Myocyte (in vitro differentiated cells): ENCODE data around the gene ST6GALNAC1. TPM values are rescaled to one million over a fixed set of nuclear protein-coding genes. Genes with fewer than 3 reads are reported as not detected.

Source experiments
- DNase-seq: peaks from one replicate; pipeline ENCODE4 v3.0.0-alpha.2; 2012; ENCODE audit warnings: low read depth
- total RNA-seq: library from RNA; depleted of rRNA; stranded (reverse); fragments of >200 nt; gene quantifications from 2 replicates; pipeline ENCODE4 v1.2.3, GENCODE V29; 2014

ST6GALNAC1 gene
- total RNA-seq, 1 donor from 2014 or later = not detected

GRCh38 chr17:76584427-76585032, 59.0 kb downstream of the ST6GALNAC1 start:
- DNase-seq = no peak

- DNase-seq = no peak
Measured at GRCh38 chr17:76582660-76583059, 60.9 kb downstream of the ST6GALNAC1 start.

- DNase-seq = no peak
Measured at GRCh38 chr17:76581515-76581914, 62.0 kb downstream of the ST6GALNAC1 start.

- no peak for DNase-seq
Measured at GRCh38 chr17:76579281-76579680, 64.3 kb downstream of the ST6GALNAC1 start.

- DNase-seq = no peak
Measured at GRCh38 chr17:76578376-76578775, 65.2 kb downstream of the ST6GALNAC1 start.

- no peak for DNase-seq
Measured at GRCh38 chr17:76577876-76578275, 65.7 kb downstream of the ST6GALNAC1 start.

GRCh38 chr17:76576189-76576588, 67.4 kb downstream of the ST6GALNAC1 start:
- DNase-seq = no peak

GRCh38 chr17:76575570-76575969, 68.0 kb downstream of the ST6GALNAC1 start:
- DNase-seq = no peak

Other genes starting within 250 kb of the ST6GALNAC1 start
- 12.7 and 21.1 TPM in 2 replicates for gene UBE2O, start 190.6 kb downstream of the ST6GALNAC1 start, total RNA-seq
- gene AANAT, start 176.2 kb downstream of the ST6GALNAC1 start, total RNA-seq = not detected in 2 replicates
- 6.5 and 7.5 TPM in 2 replicates for gene RHBDF2, start 142.3 kb downstream of the ST6GALNAC1 start, total RNA-seq
- 3.2 and 7.7 TPM in 2 replicates for gene CYGB, start 106.0 kb downstream of the ST6GALNAC1 start, total RNA-seq
- gene PRCD, start 103.7 kb downstream of the ST6GALNAC1 start, total RNA-seq = not detected in 2 replicates
- gene ST6GALNAC2, start 57.9 kb downstream of the ST6GALNAC1 start, total RNA-seq = 0.78 and 0.91 TPM in 2 replicates
- 716 and 760 TPM in 2 replicates for gene MXRA7, start 67.2 kb upstream of the ST6GALNAC1 start, total RNA-seq
- 22.5 and 33.8 TPM in 2 replicates for gene JMJD6, start 82.8 kb upstream of the ST6GALNAC1 start, total RNA-seq
- gene METTL23, start 83.1 kb upstream of the ST6GALNAC1 start, total RNA-seq = 34.8 and 35.8 TPM in 2 replicates
- gene SRSF2, start 93.6 kb upstream of the ST6GALNAC1 start, total RNA-seq = 154 and 180 TPM in 2 replicates
- 44.1 and 47.2 TPM in 2 replicates for gene MFSD11, start 94.4 kb upstream of the ST6GALNAC1 start, total RNA-seq
- gene MGAT5B, start 224.6 kb upstream of the ST6GALNAC1 start, total RNA-seq = 0.11 TPM in 1 of 2 replicates, not detected in the other